ENCODE results near the gene MAML1.
"Not testable (repeated sequence)": the region's sequence is repeated elsewhere in the genome, so short reads cannot be mapped to it uniquely, and the experiment has no call there.

MAML1 gene

GRCh38 chr5:179732918-179733771, 523 bp downstream of the MAML1 start:
- DNase-seq = peak in 1 of 2 donors; percentile 54

- DNase-seq = no peak
These were observed 1.1 kb downstream of the MAML1 start for GRCh38 chr5:179733772-179734126.

GRCh38 chr5:179734536-179735164, 2.0 kb downstream of the MAML1 start:
- DNase-seq = no peak

- DNase-seq = no peak
These were observed 6.1 kb downstream of the MAML1 start for GRCh38 chr5:179738742-179739141.

- DNase-seq = not testable (repeated sequence)
These were observed 11.5 kb downstream of the MAML1 start for GRCh38 chr5:179744106-179744505.

GRCh38 chr5:179746872-179747271, 14.2 kb downstream of the MAML1 start:
- no peak for DNase-seq

GRCh38 chr5:179747811-179748210, 15.2 kb downstream of the MAML1 start:
- no peak for DNase-seq

GRCh38 chr5:179749857-179750508, 17.4 kb downstream of the MAML1 start:
- no peak for DNase-seq

GRCh38 chr5:179753971-179754370, 21.3 kb downstream of the MAML1 start:
- no peak for DNase-seq

GRCh38 chr5:179755022-179755421, 22.4 kb downstream of the MAML1 start:
- no peak for DNase-seq

- DNase-seq = no peak
These were observed 26.3 kb downstream of the MAML1 start for GRCh38 chr5:179758955-179759354.

- DNase-seq = no peak
These were observed 27.2 kb downstream of the MAML1 start for GRCh38 chr5:179759581-179760551.

GRCh38 chr5:179762079-179762780, 29.6 kb downstream of the MAML1 start:
- DNase-seq = no peak

- DNase-seq = no peak
These were observed 30.2 kb downstream of the MAML1 start for GRCh38 chr5:179762781-179763176.

- peak; percentile 34 to 47 for DNase-seq
These were observed 30.8 kb downstream of the MAML1 start for GRCh38 chr5:179763215-179763945.

GRCh38 chr5:179764056-179764455, 31.4 kb downstream of the MAML1 start:
- DNase-seq = no peak

GRCh38 chr5:179765400-179765799, 32.8 kb downstream of the MAML1 start:
- DNase-seq = no peak

GRCh38 chr5:179766021-179766725, 33.6 kb downstream of the MAML1 start:
- no peak for DNase-seq

- DNase-seq = no peak
These were observed 34.3 kb downstream of the MAML1 start for GRCh38 chr5:179766726-179767455.
